ENCODE data around the gene MLPH. TPM values are rescaled to one million over a fixed set of nuclear protein-coding genes. Genes with fewer than 3 reads are reported as not detected.

Gene MLPH
- total and polyA plus RNA-seq, 12 donors = 9.7 to 60.0 (median 40.8) TPM

- H3K27ac ChIP-seq = no peak overlapping the region
- no peaks in the 10 kb centered on the region for H3K27me3 ChIP-seq
- no peak for ATAC-seq
- no peak for DNase-seq
- no peaks in the 10 kb centered on the region for H3K9me3 ChIP-seq
- TF ChIP-seq CTCF (IDR thresholded peaks at IDR 0.05) = no peak
- no peaks in the 10 kb centered on the region for H3K4me1 ChIP-seq
- 56 to 67% methylated on average over 11 of the region's 11 CpGs for WGBS, 2 donors
- no peak overlapping the region for H3K4me3 ChIP-seq
- H3K36me3 ChIP-seq = peaks cover 0 to 48% (median 0%) of the 10 kb centered on the region in 9 donors
- intact Hi-C loops (cut with DNase I) = no loop called here
Observed at GRCh38 chr2:237532160-237532559, 45.1 kb downstream of the MLPH start.

DNA sequence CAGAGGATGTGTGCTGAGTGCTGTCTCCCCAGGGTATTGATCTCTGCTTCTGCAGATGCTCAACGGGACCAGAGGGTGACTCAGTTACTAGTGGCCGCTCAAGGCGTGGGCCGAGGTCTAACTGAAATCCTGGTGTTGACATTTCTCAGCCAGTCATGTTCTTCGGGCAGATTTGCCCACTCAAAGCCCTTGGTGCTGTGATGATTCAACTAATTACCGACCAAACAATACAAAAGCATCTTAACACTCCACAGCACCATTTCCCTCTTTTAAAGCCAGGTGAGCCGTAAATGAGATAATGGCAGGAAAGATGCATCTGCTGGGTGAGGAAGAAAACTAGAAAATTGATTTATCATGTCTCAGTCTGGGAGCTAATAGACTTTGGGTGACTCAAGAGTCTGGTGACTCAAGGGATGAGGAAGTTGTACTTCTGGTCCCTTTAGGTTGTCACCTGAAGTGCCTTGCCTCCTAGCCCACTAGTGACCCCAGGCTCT lies 46.7 kb downstream of the MLPH start:
- no peaks in the 10 kb centered on the region for H3K27me3 ChIP-seq
- no peak for TF ChIP-seq CTCF (IDR thresholded peaks at IDR 0.05)

GRCh38 chr2:237534380-237534779 lies 47.3 kb downstream of the MLPH start:
- Histone ChIP-seq H3K36me3 (peaks cover 0 to 28% (median 0%) of the 10 kb centered on the region in 9 donors), H3K4me3 (no peak overlapping the region), H3K27ac (no peak overlapping the region), H3K27me3 (no peaks in the 10 kb centered on the region), H3K9me3 (no peaks in the 10 kb centered on the region), H3K4me1 (peaks cover 0 to 1% (median 0%) of the 10 kb centered on the region in 9 donors)
- WGBS, 2 donors = 96 to 100% methylated on average over 1 of the region's 1 CpG
- ATAC-seq (no peak), DNase-seq (no peak)
- intact Hi-C loops (cut with DNase I) = no loop called here
- TF ChIP-seq CTCF (IDR thresholded peaks at IDR 0.05) = no peak

More for the DNA sequence above, 46.7 kb downstream of the MLPH start:
- Histone ChIP-seq H3K4me1 (no peaks in the 10 kb centered on the region), H3K27ac (no peak overlapping the region), H3K36me3 (peaks cover 0 to 35% (median 0%) of the 10 kb centered on the region in 9 donors), H3K9me3 (no peaks in the 10 kb centered on the region), H3K4me3 (no peak overlapping the region)
- intact Hi-C loops (cut with DNase I) = no loop called here
- ATAC-seq (no peak), DNase-seq (no peak)
- 86 to 90% methylated on average over 7 of the region's 7 CpGs for WGBS, 2 donors

- Histone ChIP-seq H3K27me3 (no peaks in the 10 kb centered on the region), H3K27ac (no peak overlapping the region), H3K4me3 (no peak overlapping the region), H3K4me1 (peaks cover 3 to 13% (median 10%) of the 10 kb centered on the region in 9 donors), H3K36me3 (peaks cover 0 to 24% (median 0%) of the 10 kb centered on the region in 9 donors), H3K9me3 (no peaks in the 10 kb centered on the region)
- ATAC-seq (no peak), DNase-seq (no peak)
- TF ChIP-seq CTCF (IDR thresholded peaks at IDR 0.05) = no peak
- WGBS, 2 donors = 90 to 94% methylated on average over 8 of the region's 8 CpGs
- intact Hi-C loops (cut with DNase I) = no loop called here
Observed at GRCh38 chr2:237535385-237536082, 48.5 kb downstream of the MLPH start.

Measured in heart right ventricle (tissue), 16 donors.